Parathyroid adenoma (tissue), 2 donors: ENCODE measurements around the gene SPAG9.
A peak's percentile ranks its signal among the peaks of the same experiment; 100 is the strongest.

Experiments used
- H2AFZ ChIP-seq: fragments of 300-600 bp; sonication (generic); one replicate; pipeline ENCODE4 v1.7.0; 2017; ENCODE audit warnings: antibody characterized with exemption, mild to moderate bottlenecking
- H3K27ac ChIP-seq: fragments of 300-600 bp; sonication (generic); one replicate; pipeline ENCODE4 v1.7.0; 2017
- H3K27me3 ChIP-seq: fragments of 300-600 bp; sonication (generic); one replicate; pipeline ENCODE4 v1.7.0; 2017; ENCODE audit warnings: low read length; ENCODE audit not compliant: control insufficient read depth, insufficient read depth
- H3K36me3 ChIP-seq: fragments of 300-600 bp; sonication (generic); one replicate; pipeline ENCODE4 v1.7.0; 2017; ENCODE audit warnings: low read length; ENCODE audit not compliant: control insufficient read depth, insufficient read depth
- H3K4me1 ChIP-seq: fragments of 300-600 bp; sonication (generic); one replicate; pipeline ENCODE4 v1.7.0; 2017; ENCODE audit warnings: control low read depth
- H3K4me2 ChIP-seq: fragments of 300-600 bp; sonication (generic); one replicate; pipeline ENCODE4 v1.7.0; 2017; ENCODE audit warnings: low read length
- H3K4me3 ChIP-seq: fragments of 300-600 bp; sonication (generic); one replicate; pipeline ENCODE4 v1.7.0; 2017; ENCODE audit warnings: low read depth, low read length
- H3K79me2 ChIP-seq: fragments of 300-600 bp; sonication (generic); one replicate; pipeline ENCODE4 v1.7.0; 2017; ENCODE audit warnings: control low read depth
- H3K9ac ChIP-seq: fragments of 300-600 bp; sonication (generic); one replicate; pipeline ENCODE4 v1.7.0; 2017; ENCODE audit warnings: mild to moderate bottlenecking
- H3K9me3 ChIP-seq: fragments of 300-600 bp; sonication (generic); one replicate; pipeline ENCODE4 v1.7.0; 2017; ENCODE audit warnings: low read length; ENCODE audit not compliant: control insufficient read depth
- TF ChIP-seq, protein P1 (sequence below): fragments of 300-600 bp; sonication (generic); IDR thresholded peaks from one replicate; pipeline ENCODE4 v1.7.0; 2017; ENCODE audit warnings: antibody characterized with exemption, mild to moderate bottlenecking
- donor health status: primary hyperparathyroidism.

SPAG9 gene

DNA sequence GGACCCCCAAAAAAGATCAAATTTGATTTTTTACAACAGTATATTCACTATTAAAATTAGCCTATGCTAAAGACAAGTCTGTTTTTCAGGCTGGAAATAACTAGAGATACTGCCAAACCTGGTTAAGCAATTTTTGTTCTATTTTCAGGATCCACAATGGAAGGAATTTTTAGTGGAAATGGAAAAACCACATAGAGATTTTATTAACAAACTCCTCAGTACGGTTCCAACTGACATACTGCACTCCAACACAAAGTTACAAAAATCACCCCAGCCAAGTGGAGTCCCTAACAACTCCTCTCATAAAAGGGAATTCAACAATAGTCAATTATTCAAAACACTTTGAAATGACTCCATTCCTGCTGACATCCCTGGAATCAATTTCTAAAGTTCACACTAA, 152.9 kb downstream of the SPAG9 start:
- Histone ChIP-seq H3K4me2 (no peak overlapping the region), H3K9ac (no peak overlapping the region), H3K4me3 (no peak overlapping the region), H3K27ac (no peak overlapping the region), H3K27me3 (no peaks in the 10 kb centered on the region), H3K9me3 (no peaks in the 10 kb centered on the region), H3K79me2 (peaks cover 5% of the 10 kb centered on the region), H3K4me1 (no peaks in the 10 kb centered on the region), H3K36me3 (no peaks in the 10 kb centered on the region), H2AFZ (no peak overlapping the region)
- TF ChIP-seq, protein P1, sequence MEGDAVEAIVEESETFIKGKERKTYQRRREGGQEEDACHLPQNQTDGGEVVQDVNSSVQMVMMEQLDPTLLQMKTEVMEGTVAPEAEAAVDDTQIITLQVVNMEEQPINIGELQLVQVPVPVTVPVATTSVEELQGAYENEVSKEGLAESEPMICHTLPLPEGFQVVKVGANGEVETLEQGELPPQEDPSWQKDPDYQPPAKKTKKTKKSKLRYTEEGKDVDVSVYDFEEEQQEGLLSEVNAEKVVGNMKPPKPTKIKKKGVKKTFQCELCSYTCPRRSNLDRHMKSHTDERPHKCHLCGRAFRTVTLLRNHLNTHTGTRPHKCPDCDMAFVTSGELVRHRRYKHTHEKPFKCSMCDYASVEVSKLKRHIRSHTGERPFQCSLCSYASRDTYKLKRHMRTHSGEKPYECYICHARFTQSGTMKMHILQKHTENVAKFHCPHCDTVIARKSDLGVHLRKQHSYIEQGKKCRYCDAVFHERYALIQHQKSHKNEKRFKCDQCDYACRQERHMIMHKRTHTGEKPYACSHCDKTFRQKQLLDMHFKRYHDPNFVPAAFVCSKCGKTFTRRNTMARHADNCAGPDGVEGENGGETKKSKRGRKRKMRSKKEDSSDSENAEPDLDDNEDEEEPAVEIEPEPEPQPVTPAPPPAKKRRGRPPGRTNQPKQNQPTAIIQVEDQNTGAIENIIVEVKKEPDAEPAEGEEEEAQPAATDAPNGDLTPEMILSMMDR = no peak

DNA sequence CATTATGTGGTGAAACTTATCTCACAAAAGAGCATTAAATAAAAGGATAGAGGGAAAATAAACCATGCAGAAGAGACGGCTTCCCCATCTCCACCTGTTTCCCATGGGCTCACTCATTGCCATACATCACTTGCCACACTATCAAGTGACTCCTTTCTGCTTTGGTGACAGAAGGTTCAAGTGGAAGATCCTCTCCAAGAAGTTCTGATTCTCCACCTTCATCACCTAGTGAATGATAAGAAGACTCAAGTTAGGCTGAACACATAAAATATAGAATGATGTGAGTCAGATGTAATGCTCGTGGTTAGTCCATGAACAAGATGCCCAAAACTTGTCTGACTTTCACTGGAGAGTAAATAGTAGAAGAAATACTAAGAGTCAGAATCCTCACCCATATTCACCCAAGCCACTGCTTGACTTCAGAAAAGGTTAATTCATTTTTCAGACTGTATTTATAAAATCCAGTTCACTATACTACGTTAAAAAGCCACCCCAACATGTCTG, 154.5 kb downstream of the SPAG9 start:
- Histone ChIP-seq H3K4me1 (peaks cover 6% of the 10 kb centered on the region), H3K36me3 (no peaks in the 10 kb centered on the region), H3K27me3 (no peaks in the 10 kb centered on the region), H3K4me3 (no peak overlapping the region), H2AFZ (no peak overlapping the region), H3K27ac (no peak overlapping the region), H3K79me2 (peaks cover 5% of the 10 kb centered on the region), H3K4me2 (no peak overlapping the region), H3K9me3 (no peaks in the 10 kb centered on the region), H3K9ac (no peak overlapping the region)
- TF ChIP-seq, protein P1 = no peak

DNA sequence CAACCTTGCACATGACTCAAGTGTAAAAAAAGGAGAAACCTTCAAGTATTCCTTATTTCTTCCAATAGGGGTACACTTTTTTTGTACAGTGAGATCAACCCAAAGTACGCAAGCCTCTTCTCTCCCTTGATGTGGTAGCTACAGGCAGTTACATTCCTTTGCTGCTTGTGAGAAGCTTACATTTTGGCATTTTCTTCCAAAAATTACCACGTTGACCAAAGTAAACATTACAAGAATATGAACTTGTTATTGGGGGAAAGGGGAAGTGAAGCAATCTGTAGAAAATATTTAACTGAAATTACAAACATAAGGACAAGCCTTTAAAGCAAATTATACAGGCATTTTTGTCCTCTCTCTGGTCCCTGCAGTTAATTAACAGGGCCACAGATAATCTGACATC, 157.5 kb downstream of the SPAG9 start:
- no peaks in the 10 kb centered on the region for H3K36me3 ChIP-seq
- H3K27me3 ChIP-seq = no peaks in the 10 kb centered on the region
- H3K9ac ChIP-seq = no peak overlapping the region
- peaks cover 8% of the 10 kb centered on the region for H3K4me1 ChIP-seq
- no peak overlapping the region for H3K4me3 ChIP-seq
- no peaks in the 10 kb centered on the region for H3K9me3 ChIP-seq
- TF ChIP-seq, protein P1 = no peak
- H3K27ac ChIP-seq = no peak overlapping the region
- no peak overlapping the region for H3K4me2 ChIP-seq
- H2AFZ ChIP-seq = no peak overlapping the region
- H3K79me2 ChIP-seq = no peaks in the 10 kb centered on the region

DNA sequence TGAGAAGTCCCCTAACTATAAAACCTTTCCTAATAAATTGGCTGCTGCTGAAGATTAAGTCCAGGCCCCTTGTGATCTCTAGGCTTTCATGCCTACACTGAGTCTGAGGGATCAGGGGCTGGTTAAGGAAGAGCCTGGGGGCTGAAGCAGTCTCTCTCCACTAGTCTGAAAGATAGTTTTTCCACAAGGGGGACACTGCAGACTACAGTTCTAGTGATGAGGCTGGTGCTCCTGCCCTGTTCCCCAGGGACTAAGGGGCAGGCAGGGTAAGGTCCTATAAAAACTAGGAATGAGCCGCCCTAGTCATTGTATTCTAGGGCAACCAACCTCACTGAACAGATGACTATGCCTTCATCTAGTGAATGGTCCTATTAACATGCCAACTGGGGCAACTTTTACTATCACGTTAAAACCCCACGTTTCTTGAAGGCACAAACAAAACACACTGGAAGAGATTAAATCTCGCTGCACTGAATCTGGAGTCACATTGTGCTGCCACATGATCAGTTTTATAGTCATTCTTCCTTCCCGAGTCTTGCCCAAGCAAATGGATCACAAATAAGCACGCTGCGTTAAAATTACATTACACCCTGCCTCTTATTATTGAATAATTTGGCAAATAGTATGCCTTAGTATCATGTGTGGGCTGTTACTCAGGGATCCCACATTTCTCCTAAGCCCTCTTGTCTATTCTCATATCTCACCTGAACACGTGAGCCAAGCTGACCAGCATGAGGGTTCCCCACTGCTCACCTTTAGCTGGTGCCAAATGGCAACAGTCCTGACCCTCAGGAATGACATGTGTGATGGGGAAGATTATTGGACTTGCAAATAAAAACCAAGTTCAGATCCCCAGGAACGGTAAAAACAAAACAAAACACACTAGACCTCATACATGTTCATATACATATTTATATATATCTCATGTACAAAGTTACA, 159.1 kb downstream of the SPAG9 start:
- H3K79me2 ChIP-seq = peaks cover 4% of the 10 kb centered on the region
- no peaks in the 10 kb centered on the region for H3K27me3 ChIP-seq
- H3K9me3 ChIP-seq = no peaks in the 10 kb centered on the region
- H3K4me1 ChIP-seq = peaks cover 14% of the 10 kb centered on the region
- H3K9ac ChIP-seq = no peak overlapping the region
- H3K4me2 ChIP-seq = peak overlapping the region; percentile 39
- peak overlapping the region; percentile 60 for H3K27ac ChIP-seq
- no peaks in the 10 kb centered on the region for H3K36me3 ChIP-seq
- H3K4me3 ChIP-seq = no peak overlapping the region
- TF ChIP-seq, protein P1 = no peak
- no peak overlapping the region for H2AFZ ChIP-seq
